NCI-H187 (cell line): Measurements from ENCODE around the gene CTNNA3.

Experiments
- DNase-seq, 2 experiments: peaks; one replicate each; lab custom pipeline; 2025; lab: John Stamatoyannopoulos, UW

Gene CTNNA3

DNA sequence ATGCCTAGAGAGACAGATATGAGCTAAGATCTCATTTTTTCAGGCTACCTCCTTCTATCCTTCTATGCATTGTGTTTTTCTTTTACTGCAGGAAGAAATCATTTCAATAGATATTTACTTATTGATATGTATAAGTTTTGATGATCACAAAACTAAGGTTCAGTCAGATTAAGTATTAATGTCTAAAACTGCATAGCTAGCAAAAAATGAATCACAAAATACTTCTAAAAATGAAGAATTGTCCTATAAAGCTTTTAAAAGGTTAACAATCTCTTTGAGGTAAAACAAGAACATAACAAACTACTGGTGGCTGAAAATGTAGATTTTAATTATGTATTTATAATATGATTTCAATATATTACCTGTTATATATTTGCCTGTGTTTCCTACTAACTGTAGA is 1403.1 kb downstream of the CTNNA3 start:
- DNase-seq, result no peak

DNA sequence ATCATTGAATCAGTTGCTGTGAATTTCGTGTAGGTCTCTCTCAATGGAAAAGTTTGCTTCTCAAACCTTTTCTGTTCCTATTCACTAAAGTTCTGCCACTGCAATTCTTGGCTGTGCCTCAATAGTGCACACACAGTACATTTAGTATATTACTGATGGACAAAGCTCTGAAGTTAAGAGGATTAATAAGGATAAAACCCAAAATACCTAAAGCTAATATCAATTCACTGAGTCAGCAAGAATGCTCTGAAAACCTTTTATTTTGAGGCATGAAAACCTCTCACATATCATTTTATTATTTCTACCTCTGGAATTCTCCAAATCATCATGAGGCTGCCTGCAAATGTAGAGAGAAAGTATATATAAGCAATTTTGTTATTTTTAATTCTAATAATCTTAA is 1403.5 kb downstream of the CTNNA3 start:
- DNase-seq, result no peak

DNA sequence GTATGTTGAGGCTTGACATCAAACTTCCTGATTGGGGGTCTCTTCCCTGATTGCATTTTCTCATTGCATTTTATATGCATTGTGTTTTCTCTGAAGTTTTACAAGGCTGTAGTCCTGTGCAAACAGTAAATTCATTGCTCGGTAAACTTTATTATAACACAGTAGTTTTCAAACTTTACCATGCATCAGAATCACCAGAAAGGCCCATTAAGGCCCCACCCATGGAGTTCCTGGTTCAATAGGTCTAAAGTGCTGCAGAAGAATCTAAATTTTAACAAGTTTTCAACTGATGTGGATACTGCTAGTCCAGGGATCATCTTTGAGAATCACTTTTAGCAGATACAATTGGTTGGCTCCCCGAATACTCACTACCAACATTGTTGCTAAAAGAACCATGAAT is 1404.9 kb downstream of the CTNNA3 start:
- DNase-seq, result no peak

DNA sequence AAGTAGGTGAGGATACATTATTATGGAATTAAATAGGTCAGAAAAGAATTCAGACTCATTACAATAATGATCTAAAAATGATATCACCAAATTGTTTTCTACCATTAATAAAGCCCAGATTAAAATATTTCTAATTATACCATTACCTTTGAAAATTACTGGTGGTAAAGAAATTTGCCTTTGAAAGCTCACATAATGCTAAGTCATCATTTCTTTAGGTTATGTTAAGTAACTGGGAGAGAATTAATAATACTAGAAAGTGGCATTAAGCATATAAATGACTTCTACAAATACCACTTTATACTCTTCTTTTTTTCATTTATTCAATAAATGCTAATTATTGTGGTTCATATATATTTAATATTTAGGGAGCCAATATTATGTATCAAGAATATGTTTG is 1411.4 kb downstream of the CTNNA3 start:
- DNase-seq, result no peak

DNA sequence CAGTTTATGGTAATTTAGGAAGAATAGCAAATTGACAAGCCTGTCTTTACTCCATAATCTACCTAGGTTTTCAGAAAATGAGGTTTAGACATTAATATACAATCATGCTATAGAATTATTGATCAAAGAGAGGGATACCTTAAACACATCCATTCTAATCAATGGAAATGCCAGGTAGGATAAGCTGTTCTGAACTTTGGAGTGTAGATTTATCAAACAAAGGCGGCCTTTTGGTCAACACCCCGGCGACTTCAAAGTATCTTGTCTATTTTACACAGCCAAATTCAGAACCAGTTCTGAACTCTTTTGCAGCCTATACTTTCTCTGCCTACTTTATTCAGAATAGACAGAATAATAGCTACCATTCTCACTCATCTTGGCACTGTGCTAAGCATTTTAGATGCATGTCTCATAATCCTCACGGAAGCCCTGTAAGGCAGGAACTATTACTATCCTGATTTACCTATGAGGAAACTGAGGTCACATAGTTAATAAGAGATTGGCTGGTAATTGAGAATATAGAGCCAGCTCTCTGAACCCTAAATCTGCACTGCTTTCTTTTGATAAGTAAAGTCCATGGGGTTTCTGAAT is 1412.0 kb downstream of the CTNNA3 start:
- no peak for DNase-seq

DNA sequence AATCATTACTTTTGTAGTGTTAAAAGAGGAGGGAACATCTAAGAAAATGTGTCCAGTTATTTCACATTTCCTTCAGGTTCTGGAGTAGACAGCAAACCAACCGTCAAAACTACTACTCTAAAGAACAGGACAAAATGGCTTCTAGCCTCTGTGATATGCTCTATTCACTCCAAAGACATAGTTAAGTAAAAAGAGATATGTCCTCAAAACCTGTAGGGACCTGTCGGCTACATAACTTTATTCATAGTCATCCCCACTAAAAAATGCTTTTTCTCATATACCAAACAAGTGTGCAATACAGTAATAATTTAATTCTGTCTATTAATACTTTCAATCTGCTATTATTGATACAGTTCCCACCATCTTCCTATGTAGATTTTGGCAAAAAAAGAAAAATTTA is 1412.9 kb downstream of the CTNNA3 start:
- no peak for DNase-seq

DNA sequence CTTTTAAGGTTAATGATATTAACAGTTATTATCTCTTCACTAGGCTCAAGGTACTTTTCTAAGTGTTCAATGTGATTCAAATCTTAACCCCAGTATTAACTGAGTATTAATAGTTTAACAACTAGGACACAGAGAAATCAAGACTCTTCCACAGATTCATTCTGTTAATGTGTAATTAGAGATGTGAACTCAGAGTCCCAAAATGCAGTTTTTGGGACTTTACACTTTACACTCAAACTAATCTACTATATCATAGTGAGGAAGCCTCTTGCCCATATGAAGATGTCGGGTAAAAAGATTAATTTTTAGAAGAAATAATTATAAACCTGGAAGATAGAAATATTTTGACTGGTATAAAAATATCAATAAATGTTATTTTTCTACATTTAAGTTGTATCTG is 1414.7 kb downstream of the CTNNA3 start:
- no peak for DNase-seq

DNA sequence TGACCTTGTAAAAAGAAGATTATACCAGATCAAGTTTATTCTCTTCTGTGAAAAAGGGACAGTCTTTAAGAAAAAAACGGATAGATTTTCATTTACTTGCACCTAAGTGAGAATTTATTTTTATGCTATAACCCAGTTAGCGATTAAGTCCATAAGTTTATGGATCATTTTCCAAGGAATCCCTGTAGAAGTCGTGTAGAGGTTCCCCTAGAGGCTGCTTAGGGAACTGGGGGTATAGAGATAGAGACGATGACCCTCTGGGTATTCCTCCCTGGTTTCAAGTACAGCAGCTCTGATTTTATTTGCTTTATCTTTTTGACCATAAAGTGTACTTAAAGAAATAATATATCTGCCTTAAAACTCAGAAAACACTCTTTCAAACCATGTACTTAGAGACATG is 1418.5 kb downstream of the CTNNA3 start:
- no peak for DNase-seq

DNA sequence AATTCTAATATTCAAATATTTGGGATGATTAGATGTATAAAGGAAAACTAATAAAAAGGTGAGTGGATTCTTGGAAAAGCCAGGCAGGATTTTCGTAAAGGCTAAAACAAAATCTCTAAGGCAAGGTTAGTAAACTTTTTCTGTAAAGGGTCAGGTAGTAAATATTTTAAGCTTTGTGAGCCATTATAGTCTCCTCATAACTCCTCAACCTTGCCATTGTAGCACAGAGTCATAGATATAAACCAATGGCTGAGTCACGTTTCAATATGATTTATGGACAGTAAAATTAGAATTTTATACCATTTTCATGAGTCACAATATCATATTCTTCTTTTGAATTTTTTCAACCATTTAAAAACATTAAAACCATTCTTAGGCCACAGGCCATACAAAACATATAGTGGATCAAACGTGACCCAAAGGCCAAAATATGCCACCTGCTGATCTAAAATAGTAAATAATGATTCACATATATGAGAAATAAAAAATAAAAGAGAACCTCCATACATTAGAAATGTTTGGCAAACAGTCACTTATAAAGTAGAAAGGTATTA is 1422.0 kb downstream of the CTNNA3 start:
- no peak for DNase-seq

DNA sequence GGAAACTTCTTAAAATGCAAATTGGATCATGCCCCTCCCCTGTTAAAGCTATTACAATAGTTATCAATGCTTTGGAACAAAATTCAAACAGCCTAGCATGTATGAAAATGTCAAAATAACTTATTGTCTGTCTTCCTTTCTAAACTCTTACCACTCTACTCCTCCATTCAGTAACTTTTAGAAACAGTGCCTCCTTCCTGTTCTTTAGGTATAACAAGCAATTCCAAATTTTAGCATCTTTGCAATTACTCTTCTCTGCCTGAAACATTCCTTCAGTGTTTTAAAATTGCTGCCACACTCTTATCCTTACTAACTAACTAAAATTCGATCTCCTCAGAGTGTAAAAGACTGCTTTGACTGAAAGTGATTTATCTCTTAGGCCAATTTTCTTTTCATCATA is 1430.6 kb downstream of the CTNNA3 start:
- no peak for DNase-seq

DNA sequence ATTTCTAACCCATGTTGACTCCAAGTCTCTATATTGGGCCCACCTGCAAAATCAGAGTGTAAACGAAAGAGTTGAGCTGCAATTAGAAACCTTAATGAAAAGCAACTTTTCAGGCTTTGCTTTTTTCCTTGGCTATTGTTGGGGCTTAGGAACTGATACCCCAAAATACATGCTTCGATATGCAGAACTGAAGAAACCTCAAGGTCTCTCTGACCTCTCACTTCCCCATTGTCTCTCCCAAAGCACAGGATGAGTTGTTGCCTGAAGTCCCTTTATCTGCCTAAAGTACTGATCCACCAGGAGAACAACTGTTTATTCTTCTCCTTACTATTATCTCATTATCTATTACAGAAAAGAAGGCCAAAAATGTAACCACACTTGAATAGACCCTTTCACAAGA is 1436.2 kb downstream of the CTNNA3 start:
- no peak for DNase-seq

DNA sequence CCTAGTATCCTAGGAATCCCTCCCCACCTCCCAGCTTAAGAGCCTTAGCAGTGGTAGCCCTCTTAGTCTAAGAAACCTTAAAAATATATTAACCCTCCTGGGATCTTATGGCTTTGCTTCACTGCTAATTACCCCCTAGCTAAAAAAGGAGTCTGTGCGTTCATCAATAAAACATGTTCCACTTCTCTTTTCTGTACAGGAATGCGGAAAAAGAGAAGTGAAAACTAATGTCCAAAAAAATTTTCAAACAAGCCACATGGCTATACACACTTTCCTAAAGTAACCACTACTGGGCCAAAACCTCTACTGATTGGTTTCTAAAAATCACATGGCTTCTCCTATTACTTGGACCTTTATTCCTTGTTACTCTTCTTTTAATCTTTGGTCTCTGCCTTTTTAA is 1437.3 kb downstream of the CTNNA3 start:
- DNase-seq, result no peak

DNA sequence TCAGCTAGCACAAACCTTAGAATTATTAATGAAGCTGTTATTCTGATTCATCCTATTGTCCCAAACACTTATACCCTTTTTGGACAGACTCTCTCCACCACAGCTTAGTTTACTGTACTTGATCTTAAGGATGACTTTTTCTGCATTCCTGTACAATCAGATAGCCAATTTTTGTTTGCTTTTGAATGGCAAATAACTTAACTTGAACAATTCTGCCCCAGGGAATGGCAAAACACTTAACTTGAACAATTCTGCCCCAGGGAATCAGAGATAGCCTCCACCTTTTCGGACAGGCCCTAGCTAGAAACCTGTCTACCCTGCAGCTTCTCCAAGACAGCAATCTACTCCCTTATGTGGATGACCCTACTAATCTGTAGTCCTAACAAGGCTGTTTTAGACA is 1438.2 kb downstream of the CTNNA3 start:
- no peak for DNase-seq

DNA sequence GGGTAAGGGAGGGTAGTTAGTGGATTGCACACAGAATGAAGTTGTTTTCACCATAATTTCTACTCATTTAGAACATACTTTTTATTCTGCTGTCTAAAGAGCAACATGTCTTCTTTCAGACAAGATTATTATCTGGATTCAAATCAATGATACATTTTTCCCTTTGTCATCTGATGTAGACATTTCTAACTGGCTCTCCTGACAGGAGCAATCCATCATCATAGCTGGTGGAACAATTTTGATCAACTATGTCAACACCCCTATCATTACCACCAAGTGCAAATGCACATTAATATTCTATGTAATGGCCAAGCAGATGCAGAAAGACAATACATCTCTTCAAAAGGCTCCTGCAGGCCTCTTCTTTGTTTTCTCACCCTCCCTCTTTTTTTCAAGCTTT is 1443.0 kb downstream of the CTNNA3 start:
- no peak for DNase-seq

DNA sequence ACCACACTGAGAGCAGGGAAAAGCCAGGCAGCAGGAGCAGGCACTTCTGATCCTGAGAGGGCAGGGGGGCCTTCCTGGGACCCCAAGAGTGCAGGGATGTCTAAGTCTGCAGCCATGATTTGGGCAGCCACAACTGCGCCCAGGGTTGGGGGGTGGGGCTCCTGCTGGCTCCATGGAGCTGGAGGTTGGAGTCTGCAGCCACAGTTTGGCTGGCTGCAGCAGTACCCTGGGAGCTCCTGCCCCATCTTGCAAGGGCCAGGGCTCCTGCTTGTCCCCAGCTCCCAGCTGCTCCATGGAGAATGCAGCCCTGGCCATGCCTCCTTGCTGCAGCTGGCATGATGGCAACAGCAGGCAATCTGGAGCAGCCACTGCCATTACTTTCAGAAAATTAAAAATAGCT is 1449.8 kb downstream of the CTNNA3 start:
- DNase-seq, result no peak

DNA sequence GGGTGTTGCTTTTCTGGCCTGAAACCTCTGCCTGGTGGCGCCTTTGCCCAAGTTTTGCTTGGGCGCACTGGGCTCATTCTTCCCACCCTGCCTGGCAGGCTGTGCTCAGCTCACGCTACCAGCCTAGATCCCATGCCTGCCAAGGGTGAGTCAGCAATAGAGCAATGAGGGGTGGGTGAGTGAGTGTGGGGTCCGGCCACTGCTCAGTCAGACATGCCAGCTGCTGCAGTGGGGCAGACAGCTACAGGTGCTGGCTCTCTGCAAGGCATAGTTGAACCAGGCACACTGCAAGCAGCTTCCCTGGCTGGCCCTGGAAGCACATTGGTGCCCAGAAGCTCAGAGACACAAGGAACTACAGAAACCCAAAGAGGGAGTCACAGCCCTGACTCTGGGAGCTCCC is 1451.0 kb downstream of the CTNNA3 start:
- no peak for DNase-seq

DNA sequence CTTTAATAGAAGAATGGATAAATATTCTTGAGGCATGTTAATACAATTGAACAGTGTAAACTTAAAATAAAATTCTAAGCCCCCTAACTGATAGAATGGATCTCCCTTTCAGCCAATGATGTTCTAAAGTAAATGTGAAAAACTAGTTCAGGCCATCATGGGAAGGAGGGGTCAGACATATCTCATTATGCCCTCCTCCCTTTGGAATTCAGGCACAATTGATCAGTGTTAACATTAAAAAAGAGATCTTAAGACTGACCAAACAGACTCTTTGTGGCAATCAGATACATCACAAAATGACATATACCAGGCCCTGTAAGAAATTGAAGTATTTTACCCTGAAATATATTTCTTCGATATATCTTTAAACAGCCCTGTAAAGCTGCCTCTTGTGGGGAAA is 1453.1 kb downstream of the CTNNA3 start:
- DNase-seq, result no peak

DNA sequence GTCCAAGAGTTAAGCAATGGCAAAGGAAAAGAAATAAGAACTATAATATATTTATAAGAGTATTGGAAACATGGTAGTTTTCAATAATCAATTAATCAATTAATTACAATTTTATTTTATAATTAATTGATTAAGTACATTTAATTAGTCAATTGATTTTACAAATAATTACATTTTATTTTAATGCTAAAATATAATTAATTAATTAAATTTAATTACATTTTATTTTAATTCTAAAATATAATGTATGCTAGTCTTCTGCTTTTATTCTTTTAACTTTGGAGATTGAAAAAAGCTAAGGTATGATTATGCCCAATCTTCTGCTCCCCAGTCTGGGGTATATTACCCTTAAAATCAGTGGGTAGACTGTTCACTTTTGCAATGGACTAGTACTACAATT is 1456.9 kb downstream of the CTNNA3 start:
- DNase-seq, result no peak

DNA sequence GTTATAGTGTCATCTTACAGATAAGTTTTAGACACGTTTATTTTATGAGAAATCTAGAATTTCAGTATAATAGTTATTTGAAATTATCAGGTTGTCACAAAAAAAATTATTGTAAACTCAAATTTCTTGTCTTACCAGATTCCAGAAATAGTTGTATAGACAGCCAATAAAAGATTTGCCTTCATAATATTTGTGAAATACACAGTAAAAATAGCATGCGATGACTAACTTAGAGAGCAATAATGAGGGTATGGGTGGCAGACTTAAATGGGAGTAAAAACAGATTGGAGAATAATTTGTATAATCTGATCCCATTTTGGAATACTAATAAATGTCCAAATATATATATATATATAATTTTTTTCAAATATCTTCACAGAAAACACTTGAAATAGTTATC is 1457.7 kb downstream of the CTNNA3 start:
- DNase-seq, result no peak

DNA sequence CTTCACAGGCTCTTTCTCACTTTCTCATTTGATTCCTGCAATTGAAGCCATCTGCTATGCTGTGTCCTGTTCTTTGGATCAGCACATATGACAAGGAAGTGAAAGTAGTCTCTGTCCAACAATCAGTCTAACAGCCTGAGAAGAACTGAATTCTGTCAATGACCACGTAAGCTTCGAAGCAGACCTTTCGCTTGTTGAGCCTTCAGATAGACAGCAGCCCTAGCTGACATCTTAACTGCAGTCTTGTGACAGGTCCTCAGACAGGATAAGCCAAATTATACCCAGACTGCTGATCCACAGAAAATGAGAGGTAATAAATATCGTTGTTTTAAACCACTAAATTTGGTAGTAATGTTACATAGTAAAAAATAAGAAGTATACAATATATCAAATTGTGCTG is 1461.1 kb downstream of the CTNNA3 start:
- no peak for DNase-seq

DNA sequence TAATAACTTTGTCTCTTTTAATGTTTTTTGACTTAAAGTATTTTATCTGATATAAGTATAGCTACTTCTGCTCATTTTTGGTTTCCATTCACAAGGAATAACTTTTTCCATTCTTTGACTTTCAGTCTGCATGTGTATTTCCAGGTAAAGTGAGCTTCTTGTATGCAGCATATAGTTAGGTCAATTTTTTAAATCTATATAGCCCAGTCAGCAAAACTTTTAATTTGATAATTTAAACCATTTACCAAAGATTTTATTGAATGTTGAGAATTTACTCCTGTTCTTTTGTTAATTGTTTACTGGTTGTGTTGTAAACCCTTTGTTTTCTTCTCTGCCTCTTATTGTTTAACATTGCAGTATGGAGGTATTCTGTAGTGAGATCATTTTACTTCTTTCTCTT is 1467.1 kb downstream of the CTNNA3 start:
- no peak for DNase-seq

DNA sequence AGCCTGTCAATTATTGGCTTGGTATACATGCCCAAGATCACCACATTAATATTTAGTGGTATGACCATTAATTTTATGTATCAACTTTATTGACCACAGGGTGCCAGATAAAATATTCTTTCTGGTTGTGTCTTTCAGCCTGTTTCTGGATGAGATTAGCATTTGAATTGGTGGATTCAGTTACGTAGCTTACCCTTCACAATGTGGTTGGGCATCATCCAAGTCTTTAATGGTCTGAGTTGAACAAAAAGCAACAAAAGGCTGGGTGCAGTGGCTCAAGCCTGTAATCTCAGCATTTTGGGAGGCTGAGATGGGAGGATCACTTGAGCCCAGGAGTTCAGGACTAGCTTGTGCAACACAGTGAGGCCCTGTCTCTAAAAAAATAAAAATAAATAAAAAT is 1472.3 kb downstream of the CTNNA3 start:
- DNase-seq, result no peak

DNA sequence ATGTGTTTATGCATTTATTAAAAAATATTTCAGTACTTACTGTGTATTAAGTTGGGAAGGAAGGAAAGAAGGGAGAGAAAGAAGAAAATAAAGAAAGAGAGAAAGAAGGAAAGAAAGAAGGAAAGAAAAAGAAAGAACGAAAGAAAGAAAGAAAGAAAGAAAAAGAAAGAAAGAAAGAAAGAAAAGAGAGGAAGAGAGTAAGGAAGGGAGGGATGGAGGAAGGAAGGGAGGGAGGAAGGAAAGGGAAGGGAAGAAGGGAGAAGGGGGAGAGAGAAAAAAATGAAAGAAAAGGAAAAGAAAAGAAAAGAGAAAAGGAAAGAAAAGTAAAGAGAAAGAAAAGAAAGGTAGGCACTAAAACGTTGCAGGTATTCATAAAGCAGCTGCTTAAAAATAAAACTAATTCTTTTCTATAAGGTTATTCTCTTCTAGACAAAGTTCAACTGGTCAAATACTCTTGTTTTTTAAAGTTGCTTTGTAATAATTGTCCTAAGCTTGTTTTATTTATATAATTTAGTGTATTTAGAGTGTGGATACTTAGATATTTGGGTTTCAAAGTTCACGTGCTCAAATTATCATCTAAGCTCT is 1473.4 kb downstream of the CTNNA3 start:
- DNase-seq, result no peak

DNA sequence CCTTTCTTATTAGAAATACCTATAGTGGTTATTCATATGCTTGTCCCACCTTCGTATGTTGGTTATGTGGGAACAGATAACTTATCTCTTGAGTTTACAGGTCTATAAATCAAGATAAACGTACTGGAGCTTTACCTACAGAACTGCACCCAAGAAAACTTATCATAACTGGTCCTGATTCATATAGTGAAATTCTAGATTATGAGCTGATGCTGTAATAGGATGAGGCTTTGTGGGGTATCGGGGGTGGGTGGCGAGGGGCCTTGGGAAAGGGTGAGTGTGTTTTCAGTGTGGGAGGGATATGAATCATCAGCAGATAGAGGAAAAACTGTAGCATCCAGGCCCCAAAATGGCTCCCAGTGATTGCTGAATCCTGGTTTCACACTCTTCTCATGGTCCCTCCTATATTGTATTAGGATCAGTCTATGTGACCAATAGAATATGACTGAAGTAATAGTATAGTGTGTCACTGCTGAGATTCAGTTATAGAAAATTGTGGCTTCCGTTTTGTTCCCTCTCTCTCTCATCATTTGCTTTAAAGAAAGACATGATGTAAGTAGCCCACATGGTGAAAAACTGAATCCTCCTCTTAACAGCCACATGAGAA is 1476.9 kb downstream of the CTNNA3 start:
- no peak for DNase-seq
